WTC11 (cell line): ENCODE results near the gene SLC35F4.

Experiments used
- ESRRA ChIP-seq: sonication (generic); formaldehyde crosslinking; IDR thresholded peaks from 2 replicates; pipeline ENCODE4 v1.8.1; 2022; ENCODE audit warnings: mild to moderate bottlenecking, missing genetic modification reagents, borderline replicate concordance
- TF ChIP-seq, protein P1 (sequence below): sonication (generic); formaldehyde crosslinking; IDR thresholded peaks from 2 replicates; pipeline ENCODE4 v1.8.0; 2022; ENCODE audit warnings: mild to moderate bottlenecking, missing genetic modification reagents
- TF ChIP-seq, protein P2 (sequence below): sonication (generic); formaldehyde crosslinking; conservative IDR thresholded peaks from 2 replicates; pipeline ENCODE4 v1.8.1; 2022; ENCODE audit warnings: mild to moderate bottlenecking, missing genetic modification reagents
- TF ChIP-seq, protein P3 (sequence below): sonication (generic); formaldehyde crosslinking; IDR thresholded peaks from 2 replicates; pipeline ENCODE4 v1.8.0; 2023; ENCODE audit warnings: missing genetic modification reagents

DNA sequence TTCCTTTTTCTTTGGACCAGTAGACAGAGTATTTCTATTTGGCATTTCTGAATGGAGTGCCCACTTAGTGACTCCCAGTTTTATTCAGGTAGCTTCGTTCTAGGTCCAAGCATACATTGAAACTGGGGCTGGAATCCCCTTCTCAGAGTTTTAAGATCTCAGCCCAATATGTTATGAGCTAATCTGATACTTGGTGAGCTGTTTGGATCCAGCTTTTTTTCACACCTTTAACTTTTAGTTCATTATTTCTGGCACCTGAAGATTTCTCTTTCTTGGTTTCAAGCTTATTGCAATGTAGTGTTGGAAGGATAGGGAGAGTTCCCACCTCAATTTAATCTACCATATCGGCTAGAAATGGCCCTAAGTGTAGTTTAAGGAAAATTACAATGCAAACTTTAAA lies 318.8 kb downstream of the SLC35F4 start:
- TF ChIP-seq, protein P1, sequence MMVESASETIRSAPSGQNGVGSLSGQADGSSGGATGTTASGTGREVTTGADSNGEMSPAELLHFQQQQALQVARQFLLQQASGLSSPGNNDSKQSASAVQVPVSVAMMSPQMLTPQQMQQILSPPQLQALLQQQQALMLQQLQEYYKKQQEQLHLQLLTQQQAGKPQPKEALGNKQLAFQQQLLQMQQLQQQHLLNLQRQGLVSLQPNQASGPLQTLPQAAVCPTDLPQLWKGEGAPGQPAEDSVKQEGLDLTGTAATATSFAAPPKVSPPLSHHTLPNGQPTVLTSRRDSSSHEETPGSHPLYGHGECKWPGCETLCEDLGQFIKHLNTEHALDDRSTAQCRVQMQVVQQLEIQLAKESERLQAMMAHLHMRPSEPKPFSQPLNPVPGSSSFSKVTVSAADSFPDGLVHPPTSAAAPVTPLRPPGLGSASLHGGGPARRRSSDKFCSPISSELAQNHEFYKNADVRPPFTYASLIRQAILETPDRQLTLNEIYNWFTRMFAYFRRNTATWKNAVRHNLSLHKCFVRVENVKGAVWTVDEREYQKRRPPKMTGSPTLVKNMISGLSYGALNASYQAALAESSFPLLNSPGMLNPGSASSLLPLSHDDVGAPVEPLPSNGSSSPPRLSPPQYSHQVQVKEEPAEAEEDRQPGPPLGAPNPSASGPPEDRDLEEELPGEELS: no peak
- TF ChIP-seq, protein P2, sequence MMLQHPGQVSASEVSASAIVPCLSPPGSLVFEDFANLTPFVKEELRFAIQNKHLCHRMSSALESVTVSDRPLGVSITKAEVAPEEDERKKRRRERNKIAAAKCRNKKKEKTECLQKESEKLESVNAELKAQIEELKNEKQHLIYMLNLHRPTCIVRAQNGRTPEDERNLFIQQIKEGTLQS (CRISPR knock-in tag): no peak
- TF ChIP-seq, protein P3, sequence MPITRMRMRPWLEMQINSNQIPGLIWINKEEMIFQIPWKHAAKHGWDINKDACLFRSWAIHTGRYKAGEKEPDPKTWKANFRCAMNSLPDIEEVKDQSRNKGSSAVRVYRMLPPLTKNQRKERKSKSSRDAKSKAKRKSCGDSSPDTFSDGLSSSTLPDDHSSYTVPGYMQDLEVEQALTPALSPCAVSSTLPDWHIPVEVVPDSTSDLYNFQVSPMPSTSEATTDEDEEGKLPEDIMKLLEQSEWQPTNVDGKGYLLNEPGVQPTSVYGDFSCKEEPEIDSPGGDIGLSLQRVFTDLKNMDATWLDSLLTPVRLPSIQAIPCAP (CRISPR knock-in tag): no peak
- no peak for TF ChIP-seq ESRRA
